HG02938 (cell line): ENCODE measurements around the gene ZNF549.
"Not testable (repeated sequence)": the region's sequence is repeated elsewhere in the genome, so short reads cannot be mapped to it uniquely, and the experiment has no call there.

ENCODE experiments used
- ATAC-seq: cut with Tn5 transposase; IDR thresholded peaks from one replicate; pipeline ENCODE4 v1.9.1; 2021; ENCODE audit warnings: mild to moderate bottlenecking, moderate library complexity; ENCODE audit not compliant: unreplicated experiment

The ZNF549 gene

DNA sequence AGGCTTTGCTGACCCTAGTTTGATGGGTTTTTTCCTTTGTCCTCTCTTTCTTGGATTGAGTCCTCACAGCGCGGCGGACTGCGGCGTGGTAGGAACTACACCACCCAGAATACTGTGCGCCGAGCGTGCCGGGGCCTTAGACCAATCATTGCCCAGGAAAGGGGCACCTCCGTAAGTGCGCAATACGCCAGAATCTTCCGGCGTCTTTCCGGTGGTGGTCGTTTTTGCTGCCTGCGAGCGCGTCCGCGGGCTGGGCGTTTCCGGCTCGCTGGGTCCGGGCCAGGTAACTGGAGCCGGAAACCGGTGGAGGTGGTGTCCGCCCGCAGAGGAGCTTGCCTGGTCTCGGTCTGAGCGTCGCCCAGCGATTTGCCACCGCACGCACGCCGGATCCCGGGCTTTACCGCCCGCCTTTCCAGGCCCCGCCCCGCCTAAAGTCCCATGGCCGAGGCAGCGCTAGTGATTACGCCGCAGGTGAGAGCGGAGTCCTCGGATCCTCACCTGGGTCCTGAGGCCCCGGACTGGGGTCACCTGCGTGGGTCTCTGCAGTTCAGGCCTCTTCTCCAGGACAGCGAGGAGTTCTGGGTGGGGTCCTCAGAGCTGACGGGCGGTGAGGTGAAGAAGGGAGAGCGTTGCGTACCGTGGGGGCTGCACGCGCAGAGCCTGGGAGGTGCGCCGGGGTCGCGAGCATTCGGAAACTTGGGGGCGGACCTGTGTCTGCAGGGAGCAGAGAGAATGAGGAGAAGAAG is at the start of gene ZNF549:
Gene ZNF549, plus strand, starts transcription at position 221 of the 746 bp plus-strand sequence. Its CDS starts 218 bp downstream, at position 439.
- ATAC-seq = peak; percentile 98

DNA sequence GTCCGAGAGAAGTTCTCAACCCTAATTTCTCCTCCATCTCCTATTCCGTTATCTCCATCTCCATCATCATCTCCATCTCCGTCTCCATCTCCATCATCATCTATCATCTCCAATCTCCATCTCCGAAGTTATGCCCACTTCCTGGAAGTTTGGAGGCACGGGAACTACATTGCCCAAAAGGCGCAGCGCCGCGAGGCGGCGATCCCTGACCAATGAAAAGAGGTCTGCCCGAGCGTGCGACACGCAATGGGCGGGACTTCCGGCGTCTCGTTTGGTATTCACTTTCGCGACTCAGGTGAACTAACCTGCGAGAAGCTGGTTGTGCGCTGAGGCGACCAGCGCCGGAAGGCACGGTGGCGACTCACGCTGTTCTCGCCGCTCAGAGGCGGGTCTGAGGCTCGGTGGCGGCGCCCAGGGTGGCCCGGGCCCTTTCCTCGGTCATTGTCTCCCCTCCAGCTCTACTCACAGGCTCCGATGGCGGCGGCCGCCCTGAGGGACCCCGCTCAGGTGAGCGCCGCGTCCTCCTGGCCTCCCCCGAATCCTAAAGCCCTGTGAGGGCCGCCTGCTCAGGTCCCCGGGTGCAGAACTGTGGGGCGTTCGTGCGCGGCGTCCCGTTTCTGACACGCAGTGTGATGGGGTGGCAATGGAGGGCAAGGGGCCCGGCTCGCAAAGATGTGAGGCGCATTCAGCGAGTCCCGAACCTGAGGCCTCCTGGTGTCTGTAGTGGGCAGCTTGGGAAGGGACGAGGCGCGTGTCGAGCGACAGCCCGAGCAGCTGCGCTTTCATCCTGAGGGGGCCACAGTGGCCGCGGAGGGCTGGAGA is 39.5 kb upstream of the ZNF549 start, which contains the start of gene ZNF419:
Gene ZNF419, plus strand, starts transcription at position 274 of the 822 bp plus-strand sequence. Its CDS starts 201 bp downstream, at position 475.
- peak; percentile 92 for ATAC-seq

DNA sequence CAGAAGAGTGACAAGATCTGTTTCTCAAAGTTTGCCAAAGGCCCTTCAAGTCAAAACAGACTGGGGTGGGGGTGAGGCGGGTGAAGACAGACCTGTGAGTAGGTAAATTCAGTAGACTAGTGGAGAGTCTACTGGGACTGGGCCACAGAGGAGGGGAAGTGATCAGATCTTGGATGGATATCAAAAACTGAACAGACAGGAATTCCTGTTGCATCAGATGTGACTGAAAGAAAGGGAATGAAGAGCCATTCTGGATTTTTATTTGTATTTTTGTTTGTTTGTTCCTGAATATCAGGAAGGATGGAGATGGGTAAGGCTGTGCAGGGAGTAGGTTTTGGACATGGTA is 38.9 kb upstream of the ZNF549 start:
- peak; percentile 15 for ATAC-seq

DNA sequence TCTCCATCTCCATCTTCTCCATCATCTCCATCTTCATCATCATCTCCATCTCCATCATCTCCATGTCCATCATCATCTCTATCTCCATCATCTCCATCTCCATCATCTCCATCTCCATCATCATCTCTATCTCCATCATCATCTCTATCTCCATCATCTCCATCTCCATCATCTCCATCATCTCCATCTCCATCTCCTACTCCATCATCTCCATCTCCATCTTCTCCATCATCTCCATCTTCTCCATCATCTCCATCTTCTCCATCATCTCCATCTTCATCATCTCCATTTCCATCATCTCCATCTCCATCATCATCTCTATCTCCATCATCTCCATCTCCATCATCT is 27.9 kb upstream of the ZNF549 start:
- ATAC-seq = not testable (repeated sequence)

DNA sequence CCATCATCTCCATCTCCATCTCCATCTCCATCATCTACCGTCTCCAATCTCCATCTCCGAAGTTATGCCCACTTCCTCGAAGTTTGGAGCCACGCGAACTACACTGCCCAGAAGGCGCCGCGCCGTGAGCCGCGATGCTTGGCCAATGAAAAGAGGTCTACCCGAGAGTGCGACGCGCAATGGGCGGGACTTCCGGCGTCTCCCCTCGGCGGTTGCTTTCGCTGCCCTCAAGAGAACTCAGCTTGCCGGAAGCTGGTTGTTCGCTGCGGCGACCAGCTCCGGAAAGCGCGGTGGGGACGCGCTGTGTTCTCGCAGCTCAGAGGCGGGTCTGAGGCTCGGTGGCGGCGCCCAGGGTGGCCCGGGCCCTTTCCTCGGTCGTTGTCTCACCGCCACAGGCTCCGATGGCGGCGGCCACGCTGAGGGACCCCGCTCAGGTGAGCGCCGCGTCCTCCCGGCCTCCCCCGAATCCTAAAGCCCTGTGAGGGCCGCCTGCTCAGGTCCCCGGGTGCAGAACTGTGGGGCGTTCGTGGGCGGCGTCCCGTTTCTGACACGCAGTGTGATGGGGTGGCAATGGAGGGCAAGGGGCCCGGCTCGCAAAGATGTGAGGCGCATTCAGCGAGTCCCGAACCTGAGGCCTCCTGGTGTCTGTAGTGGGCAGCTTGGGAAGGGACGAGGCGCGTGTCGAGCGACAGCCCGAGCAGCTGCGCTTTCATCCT is 27.3 kb upstream of the ZNF549 start, which contains the start of gene ZNF773:
Gene ZNF773, plus strand, starts transcription at position 259 of the 716 bp plus-strand sequence. Its CDS starts 143 bp downstream, at position 402.
- ATAC-seq = peak; percentile 97

DNA sequence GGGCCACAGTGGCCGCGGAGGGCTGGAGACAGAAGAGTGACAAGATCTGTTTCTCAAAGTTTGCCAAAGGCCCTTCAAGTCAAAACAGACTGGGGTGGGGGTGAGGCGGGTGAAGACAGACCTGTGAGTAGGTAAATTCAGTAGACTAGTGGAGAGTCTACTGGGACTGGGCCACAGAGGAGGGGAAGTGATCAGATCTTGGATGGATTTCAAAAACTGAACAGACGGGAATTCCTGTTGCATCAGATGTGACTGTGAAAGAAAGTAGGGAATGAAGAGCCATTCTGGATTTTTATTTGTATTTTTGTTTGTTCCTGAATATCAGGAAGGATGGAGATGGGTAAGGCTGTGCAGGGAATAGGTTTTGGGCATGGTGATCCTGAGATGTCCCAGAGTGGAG is 26.8 kb upstream of the ZNF549 start:
- ATAC-seq = not testable (repeated sequence)

DNA sequence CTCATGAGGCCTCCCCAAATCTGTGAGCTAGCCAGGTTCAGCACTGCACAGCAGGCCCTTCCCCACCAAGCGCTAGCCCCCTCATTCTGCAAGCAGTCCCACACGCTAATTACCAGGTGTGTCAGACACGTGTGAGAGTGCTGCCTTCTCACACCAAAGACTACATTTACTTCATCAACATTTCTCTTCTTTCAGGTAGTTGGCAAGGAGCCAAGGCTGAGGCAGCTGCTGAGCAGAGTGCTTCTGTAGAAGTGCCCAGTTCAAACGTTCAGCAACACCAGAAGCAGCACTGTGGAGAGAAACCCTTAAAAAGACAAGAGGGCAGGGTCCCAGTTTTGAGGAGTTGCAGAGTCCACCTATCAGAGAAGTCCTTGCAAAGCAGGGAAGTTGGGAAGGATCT is 21.0 kb upstream of the ZNF549 start:
- no peak for ATAC-seq

DNA sequence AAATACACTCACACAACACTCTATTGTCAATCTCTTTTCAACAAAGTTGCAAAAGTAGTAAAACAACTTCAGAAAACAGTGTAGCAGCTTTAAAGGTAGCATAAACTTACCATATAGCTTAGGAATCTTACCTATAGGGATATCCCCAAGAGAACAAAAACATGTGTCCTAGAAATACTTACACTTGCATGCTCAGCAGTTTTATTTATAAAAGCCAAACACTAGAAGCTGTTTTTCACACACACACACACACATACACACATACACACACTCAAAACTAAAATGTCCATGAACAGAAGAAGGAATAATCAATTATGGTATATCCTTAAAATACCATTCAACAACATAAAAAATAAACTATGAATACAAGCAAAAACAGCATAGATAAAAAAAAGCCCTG is 15.7 kb upstream of the ZNF549 start:
- ATAC-seq = no peak

DNA sequence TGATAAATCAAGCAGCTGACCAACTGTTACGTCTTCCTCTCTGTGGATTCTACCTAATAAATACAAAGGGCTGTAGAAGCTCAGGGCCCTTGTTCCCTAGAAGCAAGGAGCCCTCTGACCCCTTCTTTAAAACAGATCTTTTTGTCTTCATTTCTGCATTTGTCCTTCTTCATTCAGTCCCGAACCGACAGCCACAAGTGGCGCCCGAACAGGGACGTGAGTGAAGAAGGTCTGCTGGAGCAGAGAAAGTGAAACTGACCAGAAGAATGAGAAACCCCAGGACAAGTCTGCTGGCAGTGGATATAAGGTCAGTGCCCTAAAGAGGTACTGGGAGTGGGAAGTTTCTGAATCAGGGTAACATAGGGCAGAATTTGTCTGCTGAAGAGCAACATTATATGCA is 14.3 kb upstream of the ZNF549 start:
- no peak for ATAC-seq

DNA sequence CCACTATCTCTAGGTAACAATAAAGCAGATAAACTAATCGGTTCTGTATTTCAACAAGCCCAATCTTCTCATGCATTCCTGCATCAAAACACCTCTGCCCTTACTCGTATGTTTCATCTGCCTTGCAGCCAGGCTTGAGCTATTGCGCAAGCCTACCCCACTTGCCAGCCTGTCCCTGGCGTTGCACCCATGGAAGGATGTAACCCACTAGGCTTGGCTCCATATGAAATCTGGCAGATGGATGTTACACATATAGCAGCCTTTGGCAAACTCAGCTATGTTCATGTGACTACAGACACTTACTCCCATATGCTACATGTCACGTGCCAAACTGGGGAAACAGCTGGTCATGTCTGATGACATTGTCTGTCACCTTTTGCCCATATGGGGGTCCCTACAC is 11.9 kb upstream of the ZNF549 start:
- no peak for ATAC-seq

DNA sequence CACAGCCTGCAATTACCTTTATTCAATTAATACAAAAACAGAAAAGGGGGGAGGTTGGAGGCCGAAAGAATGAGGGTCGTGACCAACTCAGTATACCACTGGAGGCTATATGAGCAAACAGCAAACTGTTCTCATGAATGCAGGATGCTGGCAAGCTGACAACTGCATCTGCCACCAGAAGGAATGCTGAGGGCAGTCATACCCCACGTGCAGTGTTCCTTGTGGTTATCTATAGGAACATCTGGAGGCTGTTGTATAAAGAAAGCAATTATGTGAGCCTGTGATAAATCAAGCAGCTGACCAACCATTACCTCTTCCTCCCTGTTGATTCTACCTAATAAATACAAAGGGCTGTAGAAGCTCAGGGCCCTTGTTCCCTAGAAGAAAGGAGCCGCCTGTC is 9.1 kb upstream of the ZNF549 start:
- not testable (repeated sequence) for ATAC-seq

DNA sequence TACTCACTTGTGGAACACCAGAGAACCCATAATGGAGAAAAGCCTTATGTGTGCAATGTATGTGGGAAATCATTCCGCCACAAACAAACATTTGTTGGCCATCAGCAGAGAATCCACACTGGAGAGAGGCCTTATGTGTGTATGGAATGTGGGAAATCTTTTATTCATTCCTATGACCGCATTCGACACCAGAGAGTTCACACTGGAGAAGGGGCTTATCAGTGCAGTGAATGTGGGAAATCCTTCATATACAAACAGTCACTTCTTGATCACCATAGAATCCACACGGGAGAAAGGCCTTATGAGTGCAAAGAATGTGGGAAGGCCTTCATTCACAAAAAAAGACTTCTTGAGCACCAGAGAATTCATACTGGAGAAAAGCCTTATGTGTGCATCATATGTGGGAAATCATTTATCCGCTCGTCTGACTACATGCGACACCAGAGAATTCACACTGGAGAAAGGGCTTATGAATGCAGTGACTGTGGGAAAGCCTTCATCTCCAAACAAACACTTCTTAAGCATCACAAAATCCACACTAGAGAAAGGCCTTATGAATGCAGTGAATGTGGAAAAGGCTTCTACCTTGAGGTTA is 10.9 kb downstream of the ZNF549 start:
- no peak for ATAC-seq

DNA sequence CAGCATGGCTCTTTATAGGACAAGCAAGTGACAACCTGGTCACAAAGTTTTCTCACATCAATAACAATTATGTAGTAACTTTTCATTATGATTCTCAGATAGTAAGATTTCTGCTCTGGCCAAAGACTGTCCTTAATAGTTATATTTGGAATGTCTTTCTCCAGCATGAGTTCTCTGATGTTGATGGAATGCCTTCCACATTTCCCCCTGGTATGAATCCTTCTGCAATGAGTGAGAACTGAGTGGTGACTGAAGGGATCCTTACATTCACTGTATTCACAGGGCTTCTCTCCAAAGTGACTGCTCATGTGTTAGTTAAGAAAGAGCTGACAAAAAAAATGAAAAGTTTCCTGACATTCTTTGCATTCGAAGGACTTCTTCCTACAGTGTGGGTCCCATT is 19.4 kb downstream of the ZNF549 start:
- no peak for ATAC-seq

DNA sequence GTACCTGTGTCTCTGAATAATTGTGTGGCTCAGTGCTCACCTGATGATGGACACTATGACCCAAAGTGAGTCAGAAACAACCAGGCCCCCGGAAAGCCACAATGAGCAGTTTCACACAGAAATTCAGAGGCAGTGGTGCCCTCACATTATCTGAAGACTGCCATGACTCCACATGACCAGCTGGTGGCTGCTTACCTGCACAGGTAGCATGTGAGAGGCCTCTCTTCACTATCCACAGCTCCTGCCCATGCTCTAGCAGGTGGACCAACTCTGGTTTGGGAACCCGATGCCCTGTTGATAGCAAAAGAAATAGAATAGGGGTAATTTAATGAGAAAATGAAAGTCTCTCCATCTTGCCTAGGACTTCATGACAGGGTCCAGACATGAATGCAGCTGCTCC is 25.3 kb downstream of the ZNF549 start:
- ATAC-seq = no peak

DNA sequence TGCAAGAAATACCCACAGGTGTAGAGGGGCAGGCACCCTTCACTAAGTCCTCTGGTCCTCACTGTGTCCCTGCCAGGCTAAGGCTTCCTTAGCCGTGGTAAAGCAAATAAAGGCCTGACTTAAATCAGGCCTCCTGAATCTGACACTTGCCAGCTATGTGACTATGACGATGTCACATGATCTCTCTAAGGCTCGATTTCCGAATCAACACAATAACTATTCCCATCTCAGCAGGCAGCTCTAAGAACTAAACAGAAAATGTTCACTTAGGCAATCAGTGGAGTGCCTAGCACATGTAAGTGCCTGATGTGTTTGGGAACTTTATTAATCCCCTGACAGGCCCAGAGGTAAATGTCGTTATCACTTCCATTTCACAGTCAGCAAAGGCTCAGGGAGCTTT is 30.5 kb downstream of the ZNF549 start:
- ATAC-seq = no peak

DNA sequence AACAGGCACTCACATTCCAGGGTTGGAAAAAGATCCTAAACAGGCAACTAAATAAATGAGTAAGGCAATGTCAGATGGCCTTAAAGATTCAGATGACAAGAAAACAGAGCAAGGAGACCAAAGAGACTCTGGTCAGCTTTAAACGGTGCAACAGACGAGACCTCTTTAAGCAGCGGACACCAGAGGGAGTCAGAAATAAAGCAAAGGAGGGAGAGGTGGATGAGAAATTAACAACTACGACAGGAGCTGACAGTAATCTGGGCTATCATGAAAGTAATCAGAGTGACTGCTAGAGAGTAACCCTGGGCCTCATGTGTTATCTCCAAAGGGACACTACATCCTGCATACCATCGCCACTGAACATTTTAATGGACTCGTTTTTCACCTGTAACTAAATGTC is 31.4 kb downstream of the ZNF549 start:
- ATAC-seq = no peak

DNA sequence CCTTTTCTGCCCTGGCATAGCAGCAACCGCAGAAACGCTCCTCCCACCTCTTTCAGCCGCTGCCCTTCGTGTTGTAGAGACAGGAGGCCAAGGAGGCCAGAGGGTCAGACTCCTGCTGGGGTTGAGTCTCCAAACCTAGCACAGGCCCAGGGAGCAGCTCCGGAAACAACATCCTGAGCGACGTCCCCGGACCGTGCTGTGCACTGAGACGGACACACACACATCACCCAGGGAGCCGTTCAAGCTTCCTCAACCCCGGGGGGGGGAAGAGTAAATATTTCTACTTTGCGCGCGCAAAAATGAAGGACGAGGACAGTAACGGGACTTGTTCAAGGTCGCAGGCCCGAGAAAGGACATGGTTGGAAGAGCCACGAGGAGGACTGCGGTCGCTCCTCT is 31.9 kb downstream of the ZNF549 start:
- no peak for ATAC-seq

DNA sequence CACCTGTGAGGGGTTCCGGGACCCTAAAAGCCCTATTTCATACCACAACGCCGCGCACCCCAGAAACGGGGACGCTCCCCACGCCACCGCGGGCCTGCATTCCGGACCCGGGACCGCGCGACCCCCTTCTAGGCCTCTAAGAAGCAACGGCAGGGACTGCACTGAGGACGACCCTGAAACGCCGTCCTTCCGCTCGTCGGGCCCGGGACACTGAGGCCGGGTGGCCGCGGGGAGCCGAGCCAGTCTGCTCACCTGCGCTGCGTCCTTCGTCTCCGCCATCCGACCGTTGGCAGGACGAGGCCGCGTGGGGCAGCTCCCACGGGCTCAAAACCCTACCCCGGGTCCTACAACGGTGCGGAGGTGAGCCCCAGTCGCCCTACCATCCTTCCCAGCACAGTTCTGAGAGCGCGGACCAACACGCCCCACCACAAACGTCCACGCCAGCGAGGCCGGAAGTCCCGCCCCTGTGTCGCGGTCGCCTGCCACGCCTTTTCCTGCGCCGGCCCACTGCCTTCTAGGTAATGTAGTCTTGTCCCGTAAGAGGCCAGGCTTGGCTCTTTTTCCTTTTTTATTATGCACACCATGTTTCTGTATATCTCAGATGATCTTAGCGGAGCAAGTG is 32.4 kb downstream of the ZNF549 start, which contains the start of gene ZNF550:
Gene ZNF550, minus strand, starts transcription at position 460 of the 622 bp plus-strand sequence. Its CDS starts 181 bp downstream, at position 279.
- ATAC-seq = peak; percentile 93

DNA sequence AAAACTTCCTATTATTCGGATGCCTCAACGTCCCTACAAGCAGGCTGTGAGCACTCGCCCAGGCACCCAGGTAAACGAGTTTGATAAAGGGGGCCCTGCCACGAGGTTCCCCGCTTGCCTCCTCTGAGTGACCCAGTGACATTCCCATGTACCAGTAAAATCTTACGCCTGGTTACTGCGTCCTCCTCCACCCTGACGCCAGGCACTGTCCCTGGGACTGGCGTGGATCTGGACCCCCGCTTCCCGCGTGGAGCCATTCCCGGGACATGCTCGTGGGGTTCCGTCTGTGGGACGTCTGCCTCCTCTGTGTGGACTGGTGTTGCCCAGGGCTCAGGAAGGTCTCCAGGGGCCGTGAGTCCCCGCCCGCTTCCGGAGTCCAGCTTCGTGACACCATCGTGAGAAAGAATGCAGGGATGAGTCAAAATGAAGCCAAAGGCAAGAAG is 32.9 kb downstream of the ZNF549 start:
- ATAC-seq = no peak

DNA sequence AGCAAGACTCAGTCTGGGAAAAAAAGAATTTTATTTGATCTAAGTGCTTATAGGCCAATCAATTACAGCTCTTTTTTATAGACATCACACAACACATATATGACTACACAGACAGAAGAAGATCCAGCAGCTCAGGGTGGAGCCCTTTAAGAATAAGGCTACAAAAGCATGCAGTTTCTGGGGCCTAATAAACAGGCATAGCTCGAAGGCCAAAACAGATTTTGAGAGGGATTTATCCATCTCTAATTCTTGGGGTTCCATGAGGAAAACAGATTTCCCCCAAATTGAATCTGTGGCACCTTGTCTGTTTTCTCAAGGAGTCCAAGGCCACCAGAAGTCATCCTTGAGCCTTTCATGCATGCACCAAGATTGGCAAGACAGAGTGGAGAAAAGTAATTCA is 36.4 kb downstream of the ZNF549 start:
- ATAC-seq = no peak
